ENCODE data around the gene TMEM244.

DNA sequence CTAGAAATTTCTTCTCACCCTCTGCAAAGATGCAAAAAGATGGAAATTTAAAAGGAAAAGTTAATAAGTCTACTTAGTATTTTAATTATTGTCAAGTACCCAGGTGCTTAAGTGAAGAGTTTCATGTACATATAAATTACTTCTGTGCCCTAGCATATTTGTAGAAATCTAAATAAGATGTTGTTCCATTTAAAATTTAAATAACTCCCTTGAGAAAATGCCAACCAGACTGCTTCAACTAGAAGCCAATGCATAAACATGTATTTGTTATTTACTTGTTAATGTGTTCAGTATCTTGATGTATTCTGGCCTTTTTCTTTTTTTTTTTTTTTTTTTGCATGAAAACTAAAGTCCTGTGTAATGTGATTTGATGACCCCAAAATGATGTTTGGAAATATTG lies 6.3 kb upstream of the TMEM244 start:
- TF ChIP-seq, protein P1, sequence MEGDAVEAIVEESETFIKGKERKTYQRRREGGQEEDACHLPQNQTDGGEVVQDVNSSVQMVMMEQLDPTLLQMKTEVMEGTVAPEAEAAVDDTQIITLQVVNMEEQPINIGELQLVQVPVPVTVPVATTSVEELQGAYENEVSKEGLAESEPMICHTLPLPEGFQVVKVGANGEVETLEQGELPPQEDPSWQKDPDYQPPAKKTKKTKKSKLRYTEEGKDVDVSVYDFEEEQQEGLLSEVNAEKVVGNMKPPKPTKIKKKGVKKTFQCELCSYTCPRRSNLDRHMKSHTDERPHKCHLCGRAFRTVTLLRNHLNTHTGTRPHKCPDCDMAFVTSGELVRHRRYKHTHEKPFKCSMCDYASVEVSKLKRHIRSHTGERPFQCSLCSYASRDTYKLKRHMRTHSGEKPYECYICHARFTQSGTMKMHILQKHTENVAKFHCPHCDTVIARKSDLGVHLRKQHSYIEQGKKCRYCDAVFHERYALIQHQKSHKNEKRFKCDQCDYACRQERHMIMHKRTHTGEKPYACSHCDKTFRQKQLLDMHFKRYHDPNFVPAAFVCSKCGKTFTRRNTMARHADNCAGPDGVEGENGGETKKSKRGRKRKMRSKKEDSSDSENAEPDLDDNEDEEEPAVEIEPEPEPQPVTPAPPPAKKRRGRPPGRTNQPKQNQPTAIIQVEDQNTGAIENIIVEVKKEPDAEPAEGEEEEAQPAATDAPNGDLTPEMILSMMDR (IDR thresholded peaks at IDR 0.05; ENCODE audit: insufficient read depth, low read depth, low read length), result no peak
- TF ChIP-seq EZH2 (IDR thresholded peaks at IDR 0.05; ENCODE audit: insufficient read depth, low read length), result no peak
